DMS 273 (cell line): Measurements from ENCODE around the gene ITFG2.
A peak's percentile ranks its signal among the peaks of the same experiment; 100 is the strongest.

Experiments
- DNase-seq: peaks from one replicate; lab custom pipeline; 2025; ENCODE audit not compliant: unreplicated experiment; lab: John Stamatoyannopoulos, UW

ITFG2 gene

DNA sequence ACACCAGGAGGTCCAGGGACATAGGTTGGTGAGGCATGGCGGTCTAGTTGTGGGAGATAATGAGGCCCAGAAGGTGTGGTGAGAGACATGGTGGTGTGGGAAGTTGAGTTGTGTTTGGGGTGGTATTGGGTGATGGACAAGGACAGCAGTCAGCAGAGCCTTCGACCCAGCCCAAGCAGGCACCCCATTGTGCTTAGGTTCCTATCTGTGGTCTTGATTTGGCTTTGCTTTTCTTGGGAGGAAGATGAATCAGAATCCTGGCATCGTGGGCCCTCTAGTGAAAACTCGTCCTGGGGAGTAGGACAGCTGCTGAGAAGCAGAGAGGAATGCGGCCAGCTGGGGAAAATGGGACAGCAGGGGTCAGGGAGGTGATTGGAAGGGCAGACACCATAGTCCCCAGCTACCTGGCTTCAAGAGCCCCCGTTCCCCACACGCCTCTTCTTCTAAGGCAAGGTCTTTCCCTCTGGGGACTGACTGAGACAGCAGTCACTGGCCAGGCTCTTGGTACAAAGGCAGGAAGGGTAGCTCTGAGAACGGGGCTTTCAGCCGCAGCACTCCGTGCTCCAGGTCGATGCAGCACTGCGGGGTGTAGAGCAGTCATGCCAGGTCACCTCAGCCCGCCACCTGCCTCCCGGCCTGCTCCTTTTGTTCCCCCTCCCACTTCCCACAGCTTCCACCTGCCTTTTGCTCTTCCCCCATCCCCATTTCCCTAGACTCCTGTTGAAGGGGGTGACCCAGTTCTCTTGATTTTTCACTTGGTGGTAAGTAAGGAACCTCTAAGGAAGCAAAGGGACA, 14.4 kb downstream of the ITFG2 start:
- DNase-seq = no peak

DNA sequence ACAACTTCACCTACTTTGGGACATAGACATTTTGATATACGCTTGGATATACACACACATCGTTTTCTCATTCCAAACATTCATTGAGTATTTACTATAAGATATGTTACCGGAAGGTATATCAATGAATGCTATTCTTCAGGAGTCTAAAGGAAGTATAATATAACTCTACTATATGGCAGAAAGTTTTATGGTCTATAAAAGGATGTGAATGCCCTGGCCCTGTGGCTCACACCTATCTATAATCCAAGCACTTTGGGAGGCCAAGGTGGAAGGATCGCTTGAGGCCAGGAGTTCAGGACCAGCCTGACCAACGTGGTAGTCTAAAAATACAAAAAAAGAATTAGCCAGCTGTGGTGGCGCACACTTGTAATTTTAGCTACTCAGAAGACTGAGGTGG, 16.8 kb downstream of the ITFG2 start:
- no peak for DNase-seq

DNA sequence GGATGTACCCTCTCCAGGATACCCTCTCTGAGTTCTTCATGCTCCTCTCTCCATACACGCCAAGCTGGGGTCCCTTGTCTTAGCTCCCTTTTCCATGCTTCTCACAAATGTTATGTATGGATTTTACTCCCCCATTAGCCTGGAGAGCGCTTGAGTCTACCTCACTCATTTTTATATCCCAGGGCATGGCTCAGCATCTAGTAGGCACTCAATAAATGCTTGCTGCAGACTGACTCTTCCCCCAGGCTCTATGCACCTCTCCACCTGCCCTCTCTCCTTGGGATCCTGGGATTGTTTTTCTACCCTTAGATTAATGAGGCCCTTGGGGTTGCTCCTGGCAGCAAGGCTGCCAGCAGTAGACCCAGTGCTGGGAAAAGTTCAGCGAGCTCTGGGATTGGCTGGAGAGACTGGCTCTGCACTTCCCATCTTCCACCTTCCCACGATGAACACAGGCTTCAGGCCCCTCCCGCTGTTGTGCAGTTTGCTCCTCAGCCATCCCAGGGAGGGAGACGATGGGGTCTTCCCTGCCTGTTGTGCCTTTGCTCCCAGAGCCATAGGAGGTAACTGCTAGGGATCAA, 20.2 kb downstream of the ITFG2 start:
- DNase-seq = peak; percentile 41

GRCh38 chr12:2833327-2833726, 20.9 kb downstream of the ITFG2 start:
- peak; percentile 18 for DNase-seq

DNA sequence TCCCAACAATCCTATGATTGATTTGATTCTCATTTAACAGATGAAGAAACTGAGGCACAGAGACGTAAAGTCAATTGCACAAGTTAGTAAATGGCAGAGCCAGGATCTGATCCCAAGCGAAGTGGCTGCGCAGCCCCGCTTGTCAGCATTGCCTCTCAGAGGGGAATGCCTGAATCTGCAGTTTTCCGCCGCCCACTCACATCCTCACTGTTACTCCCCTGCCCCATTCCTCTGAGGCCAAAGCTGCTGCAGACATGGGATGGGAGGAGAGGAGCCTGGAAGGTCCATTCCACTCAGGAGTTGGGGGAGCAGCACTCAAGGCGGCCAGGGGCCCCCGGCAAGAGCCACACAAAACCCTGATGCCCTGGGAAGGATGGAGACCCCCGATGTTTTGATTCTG, 21.3 kb downstream of the ITFG2 start:
- no peak for DNase-seq

GRCh38 chr12:2834581-2835491, 22.4 kb downstream of the ITFG2 start, which contains the start of gene NRIP2:
TSS of gene NRIP2 (minus strand) at chr12:2835035. CDS start at chr12:2834983, 52 bp downstream.
- peak; percentile 72 for DNase-seq

DNA sequence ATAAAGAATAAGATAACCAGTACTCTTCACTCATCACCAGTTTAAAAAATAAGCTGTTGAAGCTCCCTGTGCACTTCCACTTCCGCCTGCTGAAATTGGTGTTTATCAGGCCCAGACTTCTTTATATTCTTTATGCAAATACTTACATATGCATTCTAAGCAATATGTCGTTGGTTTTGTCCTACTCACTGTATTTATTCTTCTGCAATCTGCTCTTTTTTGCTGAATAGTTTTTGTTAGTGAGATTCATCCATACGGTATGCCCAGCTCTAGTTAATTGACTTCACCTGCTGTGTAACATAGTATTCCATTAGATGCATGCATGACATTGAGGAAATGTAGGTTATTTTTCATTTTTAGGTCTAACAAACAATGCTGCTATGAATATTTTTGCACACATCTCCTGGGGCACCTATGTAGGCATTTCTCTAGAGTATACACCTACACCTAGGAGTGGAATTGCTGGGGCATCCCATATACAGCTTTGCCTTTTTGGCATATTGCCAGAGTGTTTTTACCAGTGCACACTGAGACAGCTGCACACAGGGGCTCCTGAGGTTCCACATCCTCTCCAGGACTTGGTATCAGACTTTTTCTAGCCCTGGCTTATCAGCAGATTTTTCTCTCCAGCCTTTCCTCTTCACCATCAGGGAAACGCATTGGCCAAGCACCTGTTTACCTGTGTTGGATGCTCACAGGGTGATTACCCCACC, 23.4 kb downstream of the ITFG2 start:
- peak; percentile 39 for DNase-seq

DNA sequence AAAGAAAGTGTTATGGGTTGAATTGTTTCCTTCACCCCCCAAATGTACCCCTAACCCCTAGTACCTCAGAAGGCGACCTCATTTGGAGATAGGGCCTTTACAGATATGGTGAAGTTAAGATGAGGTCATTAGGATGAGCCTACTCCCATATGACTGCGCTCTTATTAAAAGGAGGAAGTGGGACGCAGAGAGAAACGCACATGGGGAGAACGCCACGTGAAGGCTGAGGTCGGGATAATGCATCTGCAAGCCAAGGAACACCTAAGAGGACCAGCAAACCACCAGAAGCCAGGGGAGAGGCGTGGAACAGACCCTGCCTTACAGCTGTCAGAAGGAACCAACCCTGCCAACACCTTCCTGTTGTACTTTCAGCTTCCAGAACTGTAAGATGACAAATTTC, 24.1 kb downstream of the ITFG2 start:
- DNase-seq = no peak

DNA sequence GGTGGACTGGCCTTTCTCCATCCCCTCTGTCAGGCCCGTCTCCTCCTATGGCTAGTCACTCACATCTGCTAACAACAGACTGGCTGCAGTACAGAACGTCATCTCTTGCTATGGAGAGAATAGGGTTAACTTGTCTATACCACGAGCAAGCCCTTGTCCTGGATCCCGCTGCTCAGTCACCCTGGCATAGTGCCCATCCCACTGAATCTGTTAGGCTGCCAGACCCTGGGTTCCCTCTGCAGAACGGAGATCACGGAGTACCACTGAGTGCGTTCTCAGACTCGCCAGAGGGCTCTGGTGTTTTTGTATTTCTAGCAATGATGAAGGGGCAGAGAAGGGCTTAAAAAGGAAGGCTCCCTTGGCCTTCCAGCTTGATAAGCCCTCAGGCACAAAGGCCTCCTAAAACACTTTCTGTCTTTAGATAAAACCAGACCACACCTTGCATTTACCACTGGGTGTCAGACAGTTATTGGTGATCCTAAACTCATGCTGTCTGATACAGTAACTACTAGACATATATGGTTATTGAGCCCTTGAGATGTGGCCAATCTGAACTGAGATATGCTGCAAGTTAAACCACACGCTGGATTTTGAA, 28.7 kb downstream of the ITFG2 start:
- DNase-seq = peak; percentile 22

GRCh38 chr12:2842948-2843347, 30.5 kb downstream of the ITFG2 start:
- no peak for DNase-seq

GRCh38 chr12:2844786-2845185, 32.3 kb downstream of the ITFG2 start:
- no peak for DNase-seq

DNA sequence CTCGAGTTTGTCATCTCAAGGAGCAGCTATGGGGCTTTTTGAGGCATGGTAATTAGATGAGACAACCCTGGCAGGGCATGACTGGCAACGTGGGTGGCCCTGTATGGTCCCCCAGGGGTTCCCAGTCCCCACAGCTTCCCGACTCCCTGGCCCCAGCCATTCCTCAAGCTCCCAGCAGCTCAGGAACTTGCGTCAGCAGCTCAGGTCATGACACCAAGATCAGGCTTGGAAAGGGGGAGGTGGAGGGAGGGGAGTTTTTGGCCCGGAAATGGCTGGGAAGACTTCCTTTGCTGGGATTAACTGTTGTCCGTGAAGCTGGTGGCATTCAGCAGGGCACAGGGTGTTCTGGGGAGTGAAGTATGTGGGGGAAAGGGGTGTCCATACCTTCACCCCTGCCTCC, 32.8 kb downstream of the ITFG2 start:
- DNase-seq = peak; percentile 12

DNA sequence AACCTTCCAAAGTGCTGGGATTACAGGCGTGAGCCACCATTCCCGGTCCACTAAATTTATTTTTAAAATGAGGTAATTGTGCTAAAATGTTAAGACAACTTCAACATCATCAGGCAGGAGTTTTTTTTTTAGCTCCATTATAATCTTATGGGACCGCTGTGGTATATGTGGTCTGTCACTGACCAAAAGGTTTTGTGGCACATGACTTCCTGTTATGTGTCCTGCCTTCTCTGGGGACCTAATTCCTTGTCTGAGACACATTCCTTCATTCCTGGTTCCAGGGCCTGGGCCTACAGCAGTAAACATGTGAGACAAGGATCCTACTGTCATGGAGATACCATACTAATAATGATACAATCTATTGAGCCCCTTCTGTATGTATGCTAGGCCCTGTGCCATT, 39.5 kb downstream of the ITFG2 start:
- no peak for DNase-seq

DNA sequence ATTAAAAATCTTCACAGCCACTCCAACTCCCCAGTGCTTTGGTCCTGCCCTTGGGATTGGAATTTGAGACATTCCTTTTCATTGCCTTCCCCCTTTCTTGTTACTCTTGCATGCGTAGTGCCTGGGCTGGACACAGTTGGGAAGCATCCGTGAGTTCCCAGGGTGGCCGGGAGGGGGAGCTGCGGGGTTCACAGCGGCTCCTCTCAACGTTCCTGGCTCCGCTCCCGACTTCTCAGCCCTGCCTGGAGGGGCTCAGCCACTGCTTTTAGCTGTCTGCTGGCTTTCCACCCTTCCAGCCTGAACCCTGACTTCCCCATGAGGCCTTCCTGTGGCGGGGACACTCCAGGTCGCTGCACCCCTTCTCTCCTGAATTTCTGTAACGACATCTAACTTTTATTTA, 41.2 kb downstream of the ITFG2 start:
- peak; percentile 87 for DNase-seq

DNA sequence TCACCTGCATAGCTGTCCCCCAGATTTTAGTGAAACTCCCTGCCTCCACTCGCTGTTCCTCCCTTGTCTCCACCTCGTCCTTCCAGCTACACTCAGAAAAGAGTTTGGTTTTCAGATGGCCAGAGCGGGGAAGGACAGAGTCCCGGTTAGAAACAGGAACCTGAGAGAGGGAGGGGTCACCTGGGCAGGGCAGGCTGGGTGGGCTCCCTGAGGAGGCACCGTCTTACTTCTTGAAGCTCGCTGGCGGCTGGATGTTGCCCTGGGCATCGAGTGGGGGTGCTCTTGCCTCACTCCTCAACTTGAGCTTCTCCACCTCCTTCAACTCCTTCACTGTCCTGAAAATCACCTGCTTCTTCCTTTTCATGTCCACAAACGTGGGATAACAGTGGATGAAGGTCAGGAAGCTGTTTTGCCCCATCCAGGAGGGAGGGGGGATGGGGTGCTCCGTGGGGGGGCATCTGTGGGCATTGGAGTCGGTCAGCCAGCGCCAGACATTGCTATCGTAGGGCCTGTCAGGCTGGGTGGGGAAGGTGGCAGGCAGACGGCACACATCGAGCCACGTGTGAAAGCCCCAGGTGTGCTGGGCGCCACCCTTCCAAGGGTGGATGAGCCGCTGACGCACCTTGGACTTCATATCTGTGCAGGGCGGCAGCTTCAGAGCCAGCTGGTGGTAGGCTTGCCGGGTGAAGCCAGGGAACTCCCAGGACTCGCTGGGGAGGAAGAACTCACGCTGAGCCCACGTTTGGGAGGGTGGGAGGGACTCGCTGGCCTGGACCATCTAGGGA, 42.4 kb downstream of the ITFG2 start:
- no peak for DNase-seq

GRCh38 chr12:2855546-2855945, 43.1 kb downstream of the ITFG2 start:
- DNase-seq = no peak

GRCh38 chr12:2856051-2856450, 43.6 kb downstream of the ITFG2 start:
- peak; percentile 23 for DNase-seq

DNA sequence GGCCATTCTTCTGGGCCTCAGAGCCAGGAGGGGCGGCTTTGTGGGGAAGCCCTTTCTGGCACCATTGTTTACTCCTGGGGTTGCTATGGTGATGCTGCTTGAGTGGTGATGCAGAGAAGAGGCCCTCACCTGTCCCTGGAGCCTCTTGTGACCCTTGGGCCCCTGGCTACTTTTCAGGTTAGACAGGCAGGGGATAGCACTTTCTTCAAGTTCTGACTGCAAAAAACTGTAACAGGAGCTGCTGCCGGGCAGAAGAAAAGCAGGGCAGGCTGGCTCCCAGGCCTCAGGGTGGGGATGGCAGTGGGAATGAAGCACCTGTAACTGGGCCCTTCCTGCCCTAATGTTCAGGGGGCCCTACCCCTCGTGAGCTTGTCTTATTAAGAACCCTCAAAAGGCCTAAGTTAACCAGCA, 44.6 kb downstream of the ITFG2 start, which contains the start of gene TEX52:
TSS of gene TEX52 (minus strand) at position 19 of the 411 bp plus-strand sequence. CDS start at position 6, 13 bp downstream.
- no peak for DNase-seq

GRCh38 chr12:2857576-2857975, 45.1 kb downstream of the ITFG2 start:
- DNase-seq = no peak

DNA sequence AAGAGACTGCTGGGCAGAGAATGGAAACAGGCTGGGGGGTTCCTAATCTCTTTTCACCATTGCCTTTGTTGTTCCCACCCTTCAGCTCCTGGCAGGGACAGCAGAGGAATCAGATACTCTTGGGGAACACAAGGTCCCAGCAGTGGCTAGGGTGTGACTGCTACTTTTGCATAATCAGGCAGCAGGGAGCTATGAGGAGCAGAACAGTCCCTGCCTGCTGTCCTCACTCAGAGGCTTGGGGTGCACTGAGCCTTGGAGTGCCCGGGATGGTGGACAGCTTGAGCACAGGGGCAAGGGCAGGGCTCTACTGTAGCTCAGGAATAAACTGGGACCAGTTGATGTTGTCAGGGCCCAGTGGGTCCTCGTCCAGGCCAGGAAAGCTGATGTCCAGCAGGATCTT, 45.9 kb downstream of the ITFG2 start:
- DNase-seq = no peak
